ENCODE data around the gene THSD4. TPM values are rescaled to one million over a fixed set of nuclear protein-coding genes. Genes with fewer than 3 reads are reported as not detected.

Gene THSD4
- total RNA-seq, 1 donor from 2014 or later: 66.8 TPM

DNA sequence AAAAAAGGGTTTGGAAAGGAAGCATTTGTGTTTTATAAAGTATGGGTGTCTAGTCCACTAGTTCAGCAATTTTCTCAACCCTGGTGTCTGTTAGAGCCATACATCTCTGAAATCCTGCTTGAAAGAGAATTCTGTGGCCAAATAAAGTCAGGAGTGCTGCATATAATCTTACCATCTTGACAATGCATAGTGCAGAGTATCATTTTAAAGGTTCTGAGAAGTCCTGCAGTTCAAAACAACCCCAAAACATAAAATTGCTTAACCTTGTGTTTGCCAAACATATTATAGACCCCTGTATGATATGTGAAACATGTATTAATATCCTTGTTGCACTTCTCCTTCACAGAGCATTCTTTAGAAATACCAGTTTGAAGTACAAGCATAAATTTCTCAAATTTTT lies 191.3 kb downstream of the THSD4 start:
- H3K9me3 ChIP-seq: no peaks in the 10 kb centered on the region
- no peak overlapping the region for H3K4me3 ChIP-seq
- no peak for TF ChIP-seq POLR2A (IDR thresholded peaks at IDR 0.05)
- TF ChIP-seq, protein P1, sequence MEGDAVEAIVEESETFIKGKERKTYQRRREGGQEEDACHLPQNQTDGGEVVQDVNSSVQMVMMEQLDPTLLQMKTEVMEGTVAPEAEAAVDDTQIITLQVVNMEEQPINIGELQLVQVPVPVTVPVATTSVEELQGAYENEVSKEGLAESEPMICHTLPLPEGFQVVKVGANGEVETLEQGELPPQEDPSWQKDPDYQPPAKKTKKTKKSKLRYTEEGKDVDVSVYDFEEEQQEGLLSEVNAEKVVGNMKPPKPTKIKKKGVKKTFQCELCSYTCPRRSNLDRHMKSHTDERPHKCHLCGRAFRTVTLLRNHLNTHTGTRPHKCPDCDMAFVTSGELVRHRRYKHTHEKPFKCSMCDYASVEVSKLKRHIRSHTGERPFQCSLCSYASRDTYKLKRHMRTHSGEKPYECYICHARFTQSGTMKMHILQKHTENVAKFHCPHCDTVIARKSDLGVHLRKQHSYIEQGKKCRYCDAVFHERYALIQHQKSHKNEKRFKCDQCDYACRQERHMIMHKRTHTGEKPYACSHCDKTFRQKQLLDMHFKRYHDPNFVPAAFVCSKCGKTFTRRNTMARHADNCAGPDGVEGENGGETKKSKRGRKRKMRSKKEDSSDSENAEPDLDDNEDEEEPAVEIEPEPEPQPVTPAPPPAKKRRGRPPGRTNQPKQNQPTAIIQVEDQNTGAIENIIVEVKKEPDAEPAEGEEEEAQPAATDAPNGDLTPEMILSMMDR (IDR thresholded peaks at IDR 0.05): no peak
- no peak for TF ChIP-seq POLR2AphosphoS5 (IDR thresholded peaks at IDR 0.05; ENCODE audit: insufficient read depth in 1 of 2, low read depth in 1 of 2)
- no peaks in the 10 kb centered on the region for H3K27me3 ChIP-seq
- intact Hi-C loops (cut with DNase I): no loop called here
- H3K27ac ChIP-seq: no peak overlapping the region
- H3K36me3 ChIP-seq: no peaks in the 10 kb centered on the region
- DNase-seq (ENCODE audit: extremely low spot score in 2 of 2): no peak
- H3K4me1 ChIP-seq: peaks cover 8% of the 10 kb centered on the region

DNA sequence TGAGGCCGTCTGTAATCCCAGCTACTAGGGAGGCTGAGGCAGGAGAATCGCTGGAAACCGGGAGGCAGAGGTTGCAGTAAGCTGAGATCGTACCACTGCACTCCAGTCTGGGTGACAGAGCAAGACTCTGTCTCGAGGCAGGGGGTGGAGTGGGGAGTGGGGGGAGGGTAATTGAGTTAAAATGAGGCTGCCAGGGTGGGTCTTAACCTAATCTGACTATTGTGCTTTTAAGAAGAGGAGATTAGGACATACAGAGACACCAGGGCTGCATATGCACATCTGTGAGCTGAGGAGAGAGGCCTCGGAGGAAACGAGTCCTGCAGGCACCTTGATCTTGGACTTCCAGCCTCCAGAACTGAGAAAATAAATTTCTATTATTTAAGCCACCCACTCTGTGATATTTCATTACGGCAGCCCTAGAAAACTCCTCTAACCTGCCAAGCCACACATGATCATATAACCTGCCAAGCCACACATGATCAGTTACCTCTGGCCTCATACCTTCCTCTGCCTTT lies 197.0 kb downstream of the THSD4 start:
- no peak for DNase-seq (ENCODE audit: extremely low spot score in 2 of 2)
- H3K27me3 ChIP-seq: no peaks in the 10 kb centered on the region
- no peaks in the 10 kb centered on the region for H3K4me1 ChIP-seq
- TF ChIP-seq, protein P1 (IDR thresholded peaks at IDR 0.05): no peak
- TF ChIP-seq POLR2AphosphoS5 (IDR thresholded peaks at IDR 0.05; ENCODE audit: insufficient read depth in 1 of 2, low read depth in 1 of 2) (no peak), POLR2A (IDR thresholded peaks at IDR 0.05) (no peak)
- H3K27ac ChIP-seq: no peak overlapping the region
- no peaks in the 10 kb centered on the region for H3K9me3 ChIP-seq
- intact Hi-C loops (cut with DNase I): no loop called here
- H3K36me3 ChIP-seq: no peaks in the 10 kb centered on the region
- H3K4me3 ChIP-seq: no peak overlapping the region

DNA sequence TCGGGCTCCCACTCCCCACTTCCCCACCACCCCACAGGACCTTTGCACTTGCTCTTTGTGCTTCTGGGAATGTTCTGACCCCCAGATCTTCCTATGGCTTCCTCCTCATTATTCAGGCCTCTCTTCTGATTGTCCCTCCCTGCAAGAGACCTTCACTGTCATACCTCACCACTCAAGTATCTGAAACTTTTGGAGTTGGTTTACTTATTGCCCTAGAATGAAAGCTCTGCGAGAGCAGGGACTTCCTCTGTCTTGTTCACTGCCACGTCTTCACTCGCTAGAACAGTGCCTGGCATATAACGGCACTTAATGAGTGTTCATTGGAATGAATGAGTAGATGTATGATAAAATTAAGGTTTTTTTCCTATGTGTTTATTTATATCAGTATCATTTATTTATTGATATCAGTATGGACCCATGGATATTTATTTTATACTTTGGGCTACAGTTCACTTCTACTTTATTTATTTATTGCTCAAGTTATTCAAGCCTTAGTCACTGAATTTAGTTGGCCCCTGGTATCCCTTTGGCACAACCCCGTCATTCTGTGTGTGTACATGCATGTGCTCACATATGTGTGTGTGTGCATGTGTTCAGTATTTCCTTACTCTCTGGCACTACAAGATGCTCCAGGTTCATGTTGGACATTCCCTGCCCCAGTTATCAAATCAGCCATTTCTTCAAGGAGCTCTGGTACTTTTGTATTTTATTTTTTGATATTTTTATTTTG lies 197.6 kb downstream of the THSD4 start:
- intact Hi-C loops (cut with DNase I): no loop called here
- no peaks in the 10 kb centered on the region for H3K4me1 ChIP-seq
- no peak overlapping the region for H3K4me3 ChIP-seq
- H3K9me3 ChIP-seq: no peaks in the 10 kb centered on the region
- H3K27me3 ChIP-seq: no peaks in the 10 kb centered on the region
- no peak overlapping the region for H3K27ac ChIP-seq
- DNase-seq (ENCODE audit: extremely low spot score in 2 of 2): no peak
- TF ChIP-seq POLR2A (IDR thresholded peaks at IDR 0.05): no peak
- TF ChIP-seq POLR2AphosphoS5 (IDR thresholded peaks at IDR 0.05; ENCODE audit: insufficient read depth in 1 of 2, low read depth in 1 of 2): no peak
- H3K36me3 ChIP-seq: no peaks in the 10 kb centered on the region

DNA sequence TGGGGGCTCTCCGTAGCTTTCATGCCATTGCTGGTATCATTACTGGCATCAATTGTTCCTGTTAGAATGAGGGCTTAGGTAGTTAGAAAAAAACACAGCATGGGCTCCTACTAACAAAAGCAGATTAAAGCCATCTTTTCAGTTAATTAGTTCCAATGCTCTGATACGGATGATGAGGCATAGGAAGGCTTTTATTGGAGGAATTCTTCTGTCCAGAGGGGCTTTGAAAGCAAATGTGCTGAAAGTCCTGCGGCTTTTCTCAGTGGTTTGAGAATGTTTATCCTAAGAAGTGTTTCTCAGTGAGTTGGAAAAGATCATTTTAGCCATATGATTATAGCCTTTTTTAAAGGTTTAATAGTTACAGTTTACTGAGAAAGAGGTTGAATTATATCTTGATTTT lies 198.5 kb downstream of the THSD4 start:
- intact Hi-C loops (cut with DNase I): no loop called here

DNA sequence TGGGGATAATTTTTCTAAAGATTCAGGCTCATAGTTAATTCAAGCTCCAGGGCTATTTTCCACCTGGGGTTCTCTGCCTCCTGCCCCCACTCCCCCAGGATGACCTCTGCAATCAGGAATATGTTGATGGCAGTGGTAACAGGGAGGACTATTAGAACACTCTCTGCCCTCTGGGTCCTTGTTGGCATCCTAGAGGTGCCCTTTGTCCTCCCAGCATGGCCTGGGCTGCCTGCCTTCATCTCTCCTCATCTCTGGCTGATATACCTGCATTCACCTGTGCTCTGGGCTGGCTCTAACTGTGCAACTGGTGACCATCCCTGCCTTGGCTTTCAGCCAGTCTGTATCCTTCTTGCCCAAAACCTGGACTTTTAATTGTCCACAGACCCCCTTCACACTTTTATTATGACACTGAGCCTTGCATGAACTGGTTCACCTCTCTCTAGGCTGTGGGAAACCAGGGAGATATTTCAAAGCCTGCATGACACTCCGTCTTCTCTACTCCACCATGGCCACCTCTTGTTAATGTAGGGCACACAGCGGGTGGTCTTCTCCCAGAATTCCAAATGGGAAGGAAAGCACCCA lies 199.8 kb downstream of the THSD4 start:
- Histone ChIP-seq H3K4me3 (no peak overlapping the region), H3K27ac (no peak overlapping the region), H3K9me3 (no peaks in the 10 kb centered on the region), H3K27me3 (no peaks in the 10 kb centered on the region), H3K4me1 (no peaks in the 10 kb centered on the region), H3K36me3 (no peaks in the 10 kb centered on the region)
- TF ChIP-seq POLR2AphosphoS5 (IDR thresholded peaks at IDR 0.05; ENCODE audit: insufficient read depth in 1 of 2, low read depth in 1 of 2) (no peak), POLR2A (IDR thresholded peaks at IDR 0.05) (no peak)
- TF ChIP-seq, protein P1 (IDR thresholded peaks at IDR 0.05): no peak
- intact Hi-C loops (cut with DNase I): no loop called here
- no peak for DNase-seq (ENCODE audit: extremely low spot score in 2 of 2)

More for the DNA sequence above, 198.5 kb downstream of the THSD4 start:
- Histone ChIP-seq H3K36me3 (no peaks in the 10 kb centered on the region), H3K27ac (no peak overlapping the region), H3K4me1 (no peaks in the 10 kb centered on the region), H3K9me3 (no peaks in the 10 kb centered on the region), H3K4me3 (no peak overlapping the region), H3K27me3 (no peaks in the 10 kb centered on the region)
- DNase-seq (ENCODE audit: extremely low spot score in 2 of 2): no peak
- TF ChIP-seq POLR2A (IDR thresholded peaks at IDR 0.05) (no peak), POLR2AphosphoS5 (IDR thresholded peaks at IDR 0.05; ENCODE audit: insufficient read depth in 1 of 2, low read depth in 1 of 2) (no peak)
- TF ChIP-seq, protein P1 (IDR thresholded peaks at IDR 0.05): no peak
